Measurements from ENCODE around the gene CLN3. TPM values are rescaled to one million over a fixed set of nuclear protein-coding genes. Genes with fewer than 3 reads are reported as not detected.

CLN3 gene
- total and polyA plus RNA-seq, 8 donors, result 22.1 to 72.8 (median 25.7) TPM

- TF ChIP-seq, protein P1, sequence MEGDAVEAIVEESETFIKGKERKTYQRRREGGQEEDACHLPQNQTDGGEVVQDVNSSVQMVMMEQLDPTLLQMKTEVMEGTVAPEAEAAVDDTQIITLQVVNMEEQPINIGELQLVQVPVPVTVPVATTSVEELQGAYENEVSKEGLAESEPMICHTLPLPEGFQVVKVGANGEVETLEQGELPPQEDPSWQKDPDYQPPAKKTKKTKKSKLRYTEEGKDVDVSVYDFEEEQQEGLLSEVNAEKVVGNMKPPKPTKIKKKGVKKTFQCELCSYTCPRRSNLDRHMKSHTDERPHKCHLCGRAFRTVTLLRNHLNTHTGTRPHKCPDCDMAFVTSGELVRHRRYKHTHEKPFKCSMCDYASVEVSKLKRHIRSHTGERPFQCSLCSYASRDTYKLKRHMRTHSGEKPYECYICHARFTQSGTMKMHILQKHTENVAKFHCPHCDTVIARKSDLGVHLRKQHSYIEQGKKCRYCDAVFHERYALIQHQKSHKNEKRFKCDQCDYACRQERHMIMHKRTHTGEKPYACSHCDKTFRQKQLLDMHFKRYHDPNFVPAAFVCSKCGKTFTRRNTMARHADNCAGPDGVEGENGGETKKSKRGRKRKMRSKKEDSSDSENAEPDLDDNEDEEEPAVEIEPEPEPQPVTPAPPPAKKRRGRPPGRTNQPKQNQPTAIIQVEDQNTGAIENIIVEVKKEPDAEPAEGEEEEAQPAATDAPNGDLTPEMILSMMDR (IDR thresholded peaks at IDR 0.05), result no peak
- Histone ChIP-seq H3K9me3 (no peaks in the 10 kb centered on the region), H3K27ac (no peak overlapping the region), H3K4me1 (peaks cover 0 to 4% of the 10 kb centered on the region in 2 donors), H3K27me3 (no peaks in the 10 kb centered on the region), H3K36me3 (no peaks in the 10 kb centered on the region), H3K4me3 (no peak overlapping the region)
- ATAC-seq (no peak), DNase-seq (no peak)
- intact Hi-C loops (cut with DNase I), result no loop called here
Observed at GRCh38 chr16:28524681-28525171, 32.9 kb upstream of the CLN3 start.

GRCh38 chr16:28522792-28523191 lies 30.9 kb upstream of the CLN3 start:
- H3K27ac ChIP-seq, result no peak overlapping the region
- H3K9me3 ChIP-seq, result no peaks in the 10 kb centered on the region
- H3K4me1 ChIP-seq, result peaks cover 0 to 4% of the 10 kb centered on the region in 2 donors
- H3K27me3 ChIP-seq, result no peaks in the 10 kb centered on the region
- intact Hi-C loops (cut with DNase I), result no loop called here
- H3K36me3 ChIP-seq, result no peaks in the 10 kb centered on the region
- no peak for ATAC-seq
- TF ChIP-seq, protein P1 (IDR thresholded peaks at IDR 0.05), result no peak
- H3K4me3 ChIP-seq, result no peak overlapping the region
- no peak for DNase-seq

GRCh38 chr16:28521436-28521835 lies 29.6 kb upstream of the CLN3 start:
- no peak overlapping the region for H3K27ac ChIP-seq
- no peaks in the 10 kb centered on the region for H3K9me3 ChIP-seq
- ATAC-seq (no peak), DNase-seq (no peak)
- no peak overlapping the region for H3K4me3 ChIP-seq
- no peaks in the 10 kb centered on the region for H3K36me3 ChIP-seq
- no peaks in the 10 kb centered on the region for H3K27me3 ChIP-seq
- peaks cover 0 to 4% of the 10 kb centered on the region in 2 donors for H3K4me1 ChIP-seq
- intact Hi-C loops (cut with DNase I), result no loop called here
- TF ChIP-seq, protein P1 (IDR thresholded peaks at IDR 0.05), result no peak

DNA sequence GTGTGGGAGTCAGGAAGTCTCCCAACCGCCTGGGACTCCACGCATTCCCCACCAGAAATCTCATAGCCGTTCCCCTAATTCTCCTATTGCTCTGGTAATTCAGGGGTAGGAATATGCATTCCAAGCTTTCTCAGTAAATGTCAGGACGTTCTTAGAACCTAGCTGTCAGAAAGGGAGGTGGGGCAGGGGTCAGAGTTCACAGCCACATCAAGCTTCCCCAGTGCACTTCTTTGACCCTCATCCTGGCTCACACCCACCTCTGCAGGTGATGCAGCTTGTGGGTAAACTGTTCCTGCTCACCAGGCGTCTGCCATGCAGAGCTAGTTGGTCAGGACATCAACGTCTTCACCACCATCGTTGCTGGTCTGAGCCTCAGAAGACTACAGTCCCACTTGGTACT lies 28.8 kb upstream of the CLN3 start:
- Histone ChIP-seq H3K36me3 (no peaks in the 10 kb centered on the region), H3K27ac (no peak overlapping the region), H3K4me1 (peaks cover 0 to 4% of the 10 kb centered on the region in 2 donors), H3K9me3 (no peaks in the 10 kb centered on the region), H3K4me3 (no peak overlapping the region), H3K27me3 (no peaks in the 10 kb centered on the region)
- TF ChIP-seq, protein P1 (IDR thresholded peaks at IDR 0.05), result no peak
- ATAC-seq (no peak), DNase-seq (no peak)
- intact Hi-C loops (cut with DNase I), result no loop called here

- intact Hi-C loops (cut with DNase I), result no loop called here
- no peak overlapping the region for H3K27ac ChIP-seq
- ATAC-seq, result no peak
Observed at GRCh38 chr16:28514246-28514645, 22.4 kb upstream of the CLN3 start.

More at GRCh38 chr16:28514246-28514645, 22.4 kb upstream of the CLN3 start:
- Histone ChIP-seq H3K36me3 (peaks cover 0 to 4% of the 10 kb centered on the region in 2 donors), H3K4me1 (peaks cover 0 to 6% of the 10 kb centered on the region in 2 donors), H3K9me3 (no peaks in the 10 kb centered on the region), H3K4me3 (no peak overlapping the region), H3K27me3 (no peaks in the 10 kb centered on the region)
- TF ChIP-seq, protein P1 (IDR thresholded peaks at IDR 0.05), result no peak
- no peak for DNase-seq

Measured in left lung (tissue), 10 donors.